Measurements from ENCODE around the gene SPG7.

GRCh38 chr16:89565506-89566372, 57.5 kb downstream of the SPG7 start:
- peak; percentile 58 for TF ChIP-seq CTCF (IDR thresholded peaks at IDR 0.05; ENCODE audit: borderline replicate concordance, extremely low read depth, low read length, poor library complexity, severe bottlenecking)
- no peak for TF ChIP-seq EZH2 (IDR thresholded peaks at IDR 0.05; ENCODE audit: borderline replicate concordance, low read depth, low read length, severe bottlenecking)
